Right cardiac atrium (tissue), 5 donors: ENCODE measurements around the gene IGSF8. TPM values are rescaled to one million over a fixed set of nuclear protein-coding genes. Genes with fewer than 3 reads are reported as not detected.

Experiments
- ATAC-seq, 2 donors: fragments of 200-7000 bp; cut with Tn5 transposase; one replicate each; pipeline versions ENCODE4 v1.8.0 to v1.9.1; 2020; ENCODE audit warnings: moderate library complexity in 2 of 2, mild to moderate bottlenecking in 1 of 2
- DNase-seq, 3 donors: peaks; one replicate each; pipeline ENCODE4 v3.0.0-alpha.2; 2020
- H3K27ac ChIP-seq: one replicate; pipeline ENCODE4 v1.5.1; 2013; ENCODE audit warnings: mild to moderate bottlenecking, low read length, control low read depth, moderate library complexity
- H3K27me3 ChIP-seq: one replicate; pipeline ENCODE4 v1.6.1; 2013; ENCODE audit not compliant: control insufficient read depth, insufficient read depth
- H3K4me1 ChIP-seq: one replicate; pipeline ENCODE4 v1.6.1; 2013; ENCODE audit warnings: low read length; ENCODE audit not compliant: control insufficient read depth, insufficient read depth
- H3K4me3 ChIP-seq: one replicate; pipeline ENCODE4 v1.5.1; 2013; ENCODE audit warnings: low read length, control low read depth
- H3K9me3 ChIP-seq: one replicate; pipeline ENCODE4 v1.6.1; 2013; ENCODE audit warnings: low read length; ENCODE audit not compliant: control insufficient read depth
- WGBS: extraction: QIAGEN DNeasy Blood & Tissue Kit; methylation state at CpG from one replicate; pipeline ENCODE4 v1.1.7; 2013; 5-methylcytosine and 5-hydroxymethylcytosine counted together
- intact Hi-C, 4 donors: fragments of 100-400 bp; cut with DNase I; formaldehyde crosslinking; loops; one replicate each; pipeline versions ENCODE4 v1.11.0 to v1.14.0; 2022 to 2023
- polyA plus RNA-seq: library from polyadenylated mRNA; stranded (reverse); fragments of 200-250 nt; gene quantifications from one replicate; pipeline ENCODE4 v1.2.3, GENCODE V29; 2013
- total RNA-seq, 4 donors: library from RNA; stranded (reverse); fragmentation: NEBNext Ultra II Directional; extraction: Animal tissue kit (Norgen Biotek cat#: 25700); gene quantifications; one replicate each; pipeline ENCODE4 v1.2.1, GENCODE V29; 2021
- donor health status: healthy with polysubstance abuse.
- donor health status: DM: no; HTN: yes; CAD: no.
- donor health status: DM: no; HTN: no; CAD: no.
- donor health status: DM: no; HTN: yes; CAD: no; lungs with severe emphysema.
- donor health status: DM: yes; HTN: yes; CAD: no.

IGSF8 gene
- total and polyA plus RNA-seq, 5 donors, result 18.2 to 24.2 (median 18.8) TPM

- Histone ChIP-seq H3K27ac (no peak overlapping the region), H3K4me1 (peaks cover 11% of the 10 kb centered on the region), H3K4me3 (no peak overlapping the region), H3K9me3 (no peaks in the 10 kb centered on the region), H3K27me3 (no peaks in the 10 kb centered on the region)
- DNase-seq (peak in 1 of 3 donors; percentile 42), ATAC-seq (no peak)
- intact Hi-C loops, result no loop called here
- 86% methylated on average over 20 of the region's 20 CpGs for WGBS
These were observed 36.6 kb upstream of the IGSF8 start for GRCh38 chr1:160134791-160135572.

DNA sequence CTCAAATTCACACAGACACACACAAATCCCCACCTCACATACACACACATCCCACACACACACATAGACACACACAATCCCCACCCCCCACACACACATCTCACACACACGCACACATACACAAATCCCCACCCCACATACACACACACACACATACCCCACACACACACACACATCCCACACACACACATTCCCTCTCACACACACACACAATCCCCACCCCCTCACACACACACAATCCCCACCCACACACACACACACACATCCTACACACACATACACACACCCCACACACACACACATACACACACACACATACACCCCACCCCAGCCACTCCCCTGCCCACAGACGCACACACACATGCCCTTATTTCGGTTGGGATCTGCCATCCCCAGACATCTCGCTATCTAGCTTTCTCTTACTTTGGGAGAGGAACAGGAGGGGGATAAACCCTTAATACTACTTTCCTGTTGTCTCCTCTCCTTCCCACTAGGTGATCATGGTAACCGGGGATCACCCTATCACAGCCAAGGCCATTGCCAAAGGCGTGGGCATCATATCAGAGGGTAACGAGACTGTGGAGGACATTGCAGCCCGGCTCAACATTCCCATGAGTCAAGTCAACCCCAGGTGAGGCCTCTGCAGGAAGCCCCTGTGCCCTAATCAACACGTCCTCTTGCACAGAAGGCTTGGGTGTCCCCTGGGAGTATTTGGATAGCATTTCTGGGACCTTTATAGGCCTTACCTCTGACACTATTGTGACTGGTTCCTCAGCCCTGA lies 35.8 kb upstream of the IGSF8 start:
- Histone ChIP-seq H3K27ac (no peak overlapping the region), H3K9me3 (no peaks in the 10 kb centered on the region), H3K4me1 (peaks cover 13% of the 10 kb centered on the region), H3K27me3 (no peaks in the 10 kb centered on the region), H3K4me3 (no peak overlapping the region)
- DNase-seq (peak in 1 of 3 donors; percentile 11), ATAC-seq (no peak)
- intact Hi-C loops, result no loop called here
- 80% methylated on average over 9 of the region's 9 CpGs for WGBS

- WGBS, result 53% methylated on average over 8 of the region's 8 CpGs
- intact Hi-C loops, result no loop called here
- DNase-seq (peak in 2 of 3 donors; percentile 63 to 76), ATAC-seq (peak; percentile 81 to 89)
- Histone ChIP-seq H3K4me3 (no peak overlapping the region), H3K4me1 (peaks cover 20% of the 10 kb centered on the region), H3K9me3 (no peaks in the 10 kb centered on the region), H3K27me3 (no peaks in the 10 kb centered on the region), H3K27ac (peak overlapping the region; percentile 90)
These were observed 33.6 kb upstream of the IGSF8 start for GRCh38 chr1:160131803-160132565.

DNA sequence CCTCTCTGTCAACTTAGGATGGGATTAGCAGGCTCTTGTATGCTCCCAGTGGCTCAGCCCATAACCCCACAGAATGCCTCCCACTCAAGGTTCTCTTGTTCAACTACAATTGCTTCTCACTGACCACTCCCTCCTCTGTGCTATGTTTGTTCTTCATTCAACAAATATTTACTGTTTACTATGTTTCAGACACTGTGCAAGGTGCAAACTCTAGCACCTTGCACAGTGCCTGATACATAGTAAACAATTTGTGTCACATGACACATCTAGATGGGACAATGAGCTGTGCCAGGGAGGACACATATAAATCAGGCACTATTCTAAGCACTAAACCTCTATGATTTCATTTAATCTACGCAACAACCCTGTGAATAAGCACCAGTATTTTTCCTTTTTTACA lies 32.5 kb upstream of the IGSF8 start:
- peaks cover 20% of the 10 kb centered on the region for H3K4me1 ChIP-seq
- H3K27ac ChIP-seq, result peak overlapping the region; percentile 86
- intact Hi-C loops, result no loop called here
- H3K9me3 ChIP-seq, result no peaks in the 10 kb centered on the region
- no peaks in the 10 kb centered on the region for H3K27me3 ChIP-seq
- ATAC-seq (no peak), DNase-seq (no peak)
- WGBS, result 90% methylated on average over 1 of the region's 1 CpG
- H3K4me3 ChIP-seq, result no peak overlapping the region

DNA sequence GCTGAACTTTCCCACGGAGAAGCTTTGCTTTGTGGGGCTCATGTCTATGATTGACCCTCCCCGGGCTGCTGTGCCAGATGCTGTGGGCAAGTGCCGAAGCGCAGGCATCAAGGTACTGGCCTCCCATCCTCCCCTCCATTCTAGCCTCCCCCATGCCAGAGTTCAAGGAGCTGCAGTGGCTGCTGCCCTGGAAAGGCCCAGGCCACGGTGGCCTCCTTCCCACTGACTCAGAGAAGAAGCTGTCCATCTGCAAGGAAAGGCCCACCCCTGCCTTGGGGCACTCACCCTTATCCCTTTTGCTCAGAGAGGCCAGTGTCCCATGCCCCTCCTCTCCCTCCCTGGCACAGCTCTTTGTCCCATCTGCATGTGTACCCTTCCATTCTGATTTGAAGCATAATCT lies 32.1 kb upstream of the IGSF8 start:
- no peak overlapping the region for H3K4me3 ChIP-seq
- DNase-seq (peak in 1 of 3 donors; percentile 43), ATAC-seq (no peak)
- intact Hi-C loops, result no loop called here
- peak overlapping the region; percentile 86 for H3K27ac ChIP-seq
- peaks cover 20% of the 10 kb centered on the region for H3K4me1 ChIP-seq
- 81% methylated on average over 5 of the region's 5 CpGs for WGBS
- no peaks in the 10 kb centered on the region for H3K9me3 ChIP-seq
- no peaks in the 10 kb centered on the region for H3K27me3 ChIP-seq

- ATAC-seq, result no peak
- Histone ChIP-seq H3K4me3 (no peak overlapping the region), H3K9me3 (no peaks in the 10 kb centered on the region), H3K27me3 (no peaks in the 10 kb centered on the region), H3K27ac (peak overlapping the region; percentile 86), H3K4me1 (peaks cover 20% of the 10 kb centered on the region)
- DNase-seq, result peak in 1 of 3 donors; percentile 30
- 90% methylated on average over 11 of the region's 11 CpGs for WGBS
- intact Hi-C loops, result no loop called here
These were observed 31.5 kb upstream of the IGSF8 start for GRCh38 chr1:160129966-160130365.

GRCh38 chr1:160129558-160129957 lies 31.1 kb upstream of the IGSF8 start:
- WGBS, result 86% methylated on average over 3 of the region's 3 CpGs
- H3K27ac ChIP-seq, result peak overlapping the region; percentile 46
- intact Hi-C loops, result no loop called here
- H3K4me1 ChIP-seq, result peaks cover 20% of the 10 kb centered on the region
- DNase-seq (peak in 1 of 3 donors; percentile 9), ATAC-seq (no peak)
- no peaks in the 10 kb centered on the region for H3K27me3 ChIP-seq
- no peak overlapping the region for H3K4me3 ChIP-seq
- no peaks in the 10 kb centered on the region for H3K9me3 ChIP-seq

DNA sequence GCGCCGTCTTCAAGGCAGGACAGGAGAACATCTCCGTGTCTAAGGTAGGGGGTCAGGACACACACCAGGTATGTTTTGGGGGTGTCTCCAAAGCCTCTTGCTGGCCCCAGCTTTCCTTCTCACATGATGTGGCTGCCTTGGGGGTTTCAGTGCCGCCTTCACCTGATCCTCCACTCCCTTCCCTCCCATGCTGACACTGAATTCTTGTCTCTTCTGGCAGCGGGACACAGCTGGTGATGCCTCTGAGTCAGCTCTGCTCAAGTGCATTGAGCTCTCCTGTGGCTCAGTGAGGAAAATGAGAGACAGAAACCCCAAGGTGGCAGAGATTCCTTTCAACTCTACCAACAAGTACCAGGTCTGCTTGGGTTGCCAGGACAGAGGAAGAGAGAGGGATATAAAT lies 30.6 kb upstream of the IGSF8 start:
- DNase-seq, result no peak
- peak overlapping the region; percentile 46 for H3K27ac ChIP-seq
- intact Hi-C loops, result no loop called here
- peaks cover 22% of the 10 kb centered on the region for H3K4me1 ChIP-seq
- WGBS, result 91% methylated on average over 5 of the region's 5 CpGs
- ATAC-seq, result peak in 1 of 2 donors; percentile 43
- no peaks in the 10 kb centered on the region for H3K9me3 ChIP-seq
- no peaks in the 10 kb centered on the region for H3K27me3 ChIP-seq
- no peak overlapping the region for H3K4me3 ChIP-seq

GRCh38 chr1:160128636-160129035 lies 30.2 kb upstream of the IGSF8 start:
- intact Hi-C loops, result no loop called here
- H3K4me3 ChIP-seq, result no peak overlapping the region
- peaks cover 23% of the 10 kb centered on the region for H3K4me1 ChIP-seq
- 90% methylated on average over 18 of the region's 18 CpGs for WGBS
- no peaks in the 10 kb centered on the region for H3K9me3 ChIP-seq
- peak overlapping the region; percentile 46 for H3K27ac ChIP-seq
- no peaks in the 10 kb centered on the region for H3K27me3 ChIP-seq
- ATAC-seq (no peak), DNase-seq (peak in 1 of 3 donors; percentile 24)

DNA sequence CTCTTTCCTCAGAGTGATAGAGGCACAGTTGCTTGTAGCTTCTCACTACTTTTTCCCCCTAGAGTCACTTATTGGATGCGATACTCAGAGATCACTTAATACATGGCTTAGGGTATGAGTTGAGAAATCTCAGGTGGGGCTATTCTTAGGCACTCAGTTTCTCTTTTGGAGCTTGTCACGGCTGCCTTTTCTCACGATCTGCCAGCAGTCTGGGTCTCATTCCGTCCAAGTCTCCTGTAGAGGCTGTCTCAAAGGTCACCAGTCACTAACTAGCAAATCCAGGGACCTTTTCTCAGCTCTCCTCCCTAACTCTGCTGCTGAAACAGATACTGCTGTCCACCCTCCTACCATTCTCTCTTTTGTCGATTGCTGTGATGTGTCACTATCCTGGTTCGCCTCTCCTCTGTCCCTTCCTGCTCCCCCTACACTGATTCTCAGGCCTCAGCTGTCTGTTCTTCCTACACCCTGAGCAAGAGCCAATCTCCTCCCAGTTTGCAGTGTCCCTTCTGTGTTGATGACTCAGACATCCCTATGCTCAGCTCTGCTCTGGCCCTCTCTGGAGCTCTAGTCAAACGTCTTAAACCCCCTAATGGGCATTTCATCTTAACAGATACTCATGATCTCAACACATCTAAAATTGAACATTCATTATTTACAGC lies 29.6 kb upstream of the IGSF8 start:
- peaks cover 20% of the 10 kb centered on the region for H3K4me1 ChIP-seq
- no peaks in the 10 kb centered on the region for H3K27me3 ChIP-seq
- WGBS, result 42% methylated on average over 7 of the region's 7 CpGs
- DNase-seq (peak in 1 of 3 donors; percentile 25), ATAC-seq (peak; percentile 47 to 80)
- intact Hi-C loops, result no loop called here
- H3K4me3 ChIP-seq, result no peak overlapping the region
- H3K9me3 ChIP-seq, result no peaks in the 10 kb centered on the region
- peak overlapping the region; percentile 46 for H3K27ac ChIP-seq
